HepG2 (cell line): Measurements from ENCODE around the gene TCEAL3. TPM values are rescaled to one million over a fixed set of nuclear protein-coding genes. Genes with fewer than 3 reads are reported as not detected.

Experiments
- ATAC-seq: fragments of 200-7000 bp; cut with Tn5 transposase; 3 replicates; pipeline ENCODE4 v1.9.1; 2020; ENCODE audit warnings: mild to moderate bottlenecking, moderate library complexity
- BruUV-seq: library from RNA; stranded (reverse); fragments of 400-500 nt; replicated peaks from 2 replicates; lab custom pipeline; 2021; lab: Mats Ljungman, UMichigan
- CTCF ChIA-PET: fragments of 300-600 bp; formaldehyde crosslinking; extraction: SDS; loops from one replicate; lab custom pipeline; 2021; ENCODE audit warnings: low total read pairs, inconsistent platforms, low intra/inter-chr PET ratio; lab: Yijun Ruan, JAX
- POLR2A ChIA-PET: fragments of 350-600 bp; sonication (Branson Sonifier 250); formaldehyde crosslinking; loops from one replicate; lab custom pipeline; 2020; ENCODE audit warnings: antibody characterized with exemption, inconsistent platforms; lab: Yijun Ruan, JAX
- DNase-seq: peaks from one replicate; pipeline ENCODE4 v3.0.0-alpha.2; 2015; ENCODE audit warnings: low spot score
- FAIRE-seq: peaks from 3 replicates; lab custom pipeline; 2011; peaks lifted over from hg19 to GRCh38; lab: Jason Lieb, UNC
- H2AFZ ChIP-seq: one replicate; pipeline ENCODE4 v1.6.1; 2011; ENCODE audit warnings: low read length, inconsistent platforms
- H3K27ac ChIP-seq: fragments of 300-600 bp; 3 replicates; pipeline ENCODE4 v1.8.0; 2011; ENCODE audit warnings: mixed run types, mild to moderate bottlenecking, mixed read lengths, low read length, inconsistent platforms; ENCODE audit not compliant: insufficient read depth; ENCODE audit errors: extremely low read length
- H3K27me3 ChIP-seq, 2 experiments: fragments of 200-600 bp in 1 of 2; 2 replicates in 1 of 2; 3 replicates in 1 of 2; pipeline versions ENCODE4 v1.6.0 to v1.8.0; 2011; ENCODE audit warnings: low read length in 2 of 2, mild to moderate bottlenecking in 2 of 2, moderate library complexity in 2 of 2, inconsistent platforms in 1 of 2; ENCODE audit not compliant: insufficient read depth in 2 of 2, control insufficient read depth in 1 of 2
- H3K36me3 ChIP-seq, 2 experiments: fragments of 200-600 bp in 1 of 2; replicated peaks in 1 of 2; 2 replicates in 1 of 2; 3 replicates in 1 of 2; pipeline versions ENCODE4 v1.5.1 to v1.8.0; 2011; ENCODE audit warnings: low read length in 2 of 2, inconsistent platforms in 1 of 2; ENCODE audit not compliant: insufficient read depth in 2 of 2, control insufficient read depth in 1 of 2
- H3K4me1 ChIP-seq: 2 replicates; pipeline ENCODE4 v1.5.1; 2012; ENCODE audit warnings: low read length, inconsistent platforms; ENCODE audit not compliant: insufficient read depth
- H3K4me2 ChIP-seq: 2 replicates; pipeline ENCODE4 v1.6.0; 2011; ENCODE audit warnings: low read depth, low read length, inconsistent platforms
- H3K4me3 ChIP-seq, 3 experiments: fragments of 200-600 bp in 1 of 3; sonication (generic), shearing (Covaris generic) in 1 of 3; replicated peaks in 1 of 3; 2 replicates each; pipeline ENCODE4 v1.5.1; 2011 to 2016; ENCODE audit warnings: low read length in 3 of 3, inconsistent platforms in 2 of 3, low read depth in 2 of 3, mild to moderate bottlenecking in 2 of 3, control low read depth in 1 of 3, mixed read lengths in 1 of 3; ENCODE audit not compliant: insufficient read depth in 1 of 3
- H3K79me2 ChIP-seq: one replicate; pipeline ENCODE4 v1.6.1; 2011; ENCODE audit warnings: low read length, inconsistent platforms; ENCODE audit not compliant: insufficient read depth
- H3K9ac ChIP-seq: 2 replicates; pipeline ENCODE4 v1.6.0; 2011; ENCODE audit warnings: mild to moderate bottlenecking, low read depth, low read length, inconsistent platforms; ENCODE audit not compliant: insufficient read depth
- H3K9me3 ChIP-seq: 2 replicates; pipeline ENCODE4 v1.5.1; 2012; ENCODE audit warnings: mild to moderate bottlenecking, low read length
- H4K20me1 ChIP-seq: 2 replicates; pipeline ENCODE4 v1.6.0; 2011; ENCODE audit warnings: inconsistent platforms, mild to moderate bottlenecking, low read length, moderate library complexity; ENCODE audit not compliant: insufficient read depth
- CREB3 ChIP-seq: sonication (generic); formaldehyde crosslinking; IDR thresholded peaks from 2 replicates; pipeline ENCODE4 v1.5.0; 2020; ENCODE audit warnings: missing genetic modification reagents
- FOXM1 ChIP-seq: sonication (generic); formaldehyde crosslinking; IDR thresholded peaks from 2 replicates; pipeline ENCODE4 v1.5.0; 2020; ENCODE audit warnings: missing genetic modification reagents
- HIVEP1 ChIP-seq: sonication (generic); formaldehyde crosslinking; IDR thresholded peaks from 2 replicates; pipeline ENCODE4 v1.4.0; 2020; ENCODE audit warnings: mild to moderate bottlenecking, missing genetic modification reagents
- HMG20A ChIP-seq: IDR thresholded peaks from 2 replicates; pipeline ENCODE4 v1.6.1; 2016; ENCODE audit warnings: borderline replicate concordance
- HNRNPLL ChIP-seq: fragments of 200-400 bp; formaldehyde crosslinking; IDR thresholded peaks from 2 replicates; pipeline ENCODE4 v1.6.1; 2017; ENCODE audit warnings: mild to moderate bottlenecking, low read depth, low read length; ENCODE audit not compliant: poor library complexity, severe bottlenecking
- TOPORS ChIP-seq: sonication (generic); formaldehyde crosslinking; IDR thresholded peaks from 2 replicates; pipeline ENCODE4 v1.8.0; 2023; ENCODE audit warnings: mild to moderate bottlenecking, missing genetic modification reagents
- ZMYM3 ChIP-seq: sonication (generic); formaldehyde crosslinking; IDR thresholded peaks from 2 replicates; pipeline ENCODE4 v1.5.1; 2020; ENCODE audit warnings: mild to moderate bottlenecking, missing genetic modification reagents
- ZNF382 ChIP-seq: sonication (generic); formaldehyde crosslinking; IDR thresholded peaks from 2 replicates; pipeline ENCODE4 v1.5.0; 2020; ENCODE audit warnings: missing genetic modification reagents, mild to moderate bottlenecking, borderline replicate concordance
- ZNF513 ChIP-seq: sonication (generic); formaldehyde crosslinking; conservative IDR thresholded peaks from 2 replicates; pipeline ENCODE4 v1.5.0; 2020; ENCODE audit warnings: missing genetic modification reagents
- ZNF713 ChIP-seq: sonication (generic); formaldehyde crosslinking; IDR thresholded peaks from 2 replicates; pipeline ENCODE4 v1.4.0; 2020; ENCODE audit warnings: mild to moderate bottlenecking, missing genetic modification reagents
- ZNF773 ChIP-seq: sonication (generic); formaldehyde crosslinking; IDR thresholded peaks from 2 replicates; pipeline ENCODE4 v1.4.0; 2020; ENCODE audit warnings: missing genetic modification reagents, borderline replicate concordance
- ZNF784 ChIP-seq: sonication (generic); formaldehyde crosslinking; IDR thresholded peaks from 2 replicates; pipeline ENCODE4 v1.5.1; 2020; ENCODE audit warnings: missing genetic modification reagents, mild to moderate bottlenecking, borderline replicate concordance
- WGBS: methylation state at CpG from one replicate; pipeline ENCODE4 v1.1.6; 2017; ENCODE audit warnings: low lambda C conversion rate; 5-methylcytosine and 5-hydroxymethylcytosine counted together
- in situ Hi-C: cut with HindIII; loops from 2 replicates; pipeline ENCODE4 v1.10.0; 2017; ENCODE audit warnings: low pct_unique_long_range_greater_than_20kb; ENCODE audit not compliant: extremely low pct_ligation_motif_present
- intact Hi-C: fragments of 100-400 bp; cut with micrococcal nuclease; formaldehyde crosslinking; loops from one replicate; pipeline ENCODE4 v1.10.0; 2022; ENCODE audit not compliant: unreplicated experiment
- polyA plus RNA-seq, 8 experiments: library from polyadenylated mRNA; depleted of rRNA in 3 of 8; stranded (reverse) in 7 of 8; unstranded in 1 of 8; fragments of >200 nt; fragmentation: Illumina TruSeq in 4 of 8; extraction: Trizol in 4 of 8; gene quantifications; 2 replicates each; pipeline versions ENCODE4 v1.2.1 to v1.2.3, GENCODE V29; 2011 to 2016; ENCODE audit warnings: low read depth in 4 of 8, missing spikeins in 1 of 8, mixed read lengths in 1 of 8; ENCODE audit not compliant: insufficient read depth in 1 of 8
- total RNA-seq, 5 experiments: library from RNA; depleted of rRNA; stranded (reverse); fragments of >200 nt; fragmentation: Illumina TruSeq; extraction: Trizol; gene quantifications; 2 replicates each; pipeline ENCODE4 v1.2.3, GENCODE V29; 2016; ENCODE audit warnings: low read depth in 1 of 5
- TF ChIP-seq, protein P1 (sequence below): sonication (generic); formaldehyde crosslinking; IDR thresholded peaks from 2 replicates; pipeline ENCODE4 v1.8.0; 2022; ENCODE audit warnings: missing genetic modification reagents, mild to moderate bottlenecking, inconsistent platforms, borderline replicate concordance

Gene TCEAL3
- total and polyA plus RNA-seq, 2 of the 13 experiments (the other 11 are each of a cell fraction or from before 2014, with no cell fraction given): 0.09 to 0.12 TPM

DNA sequence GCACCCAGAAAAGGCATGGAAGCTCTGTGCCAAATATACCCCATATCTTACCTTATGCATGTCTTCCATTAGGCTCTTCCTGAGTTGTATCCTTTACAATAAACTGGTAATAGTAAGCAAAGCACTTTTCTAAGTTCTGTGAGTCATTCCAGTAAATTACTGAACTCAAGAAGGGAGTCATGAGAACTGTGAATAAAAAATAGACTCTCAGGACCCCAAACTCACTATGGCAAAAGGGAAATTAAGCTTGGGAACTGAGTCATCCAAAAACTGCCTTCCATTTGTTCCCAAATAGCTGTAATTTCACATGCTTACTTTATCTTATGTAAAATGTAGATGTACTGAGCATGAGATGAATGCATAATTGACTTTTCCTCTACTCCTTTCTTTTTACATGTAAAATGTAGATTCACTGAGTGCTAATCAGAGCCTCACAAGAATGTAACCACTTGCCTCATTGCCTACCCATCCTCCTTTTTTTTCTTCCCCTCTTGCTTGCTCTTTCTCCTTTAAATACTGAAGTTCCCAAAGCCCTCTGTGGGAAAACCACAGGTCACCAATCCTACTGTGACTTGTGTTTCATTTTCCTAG is 8.1 kb downstream of the TCEAL3 start (continued):
- TF ChIP-seq, protein P1, sequence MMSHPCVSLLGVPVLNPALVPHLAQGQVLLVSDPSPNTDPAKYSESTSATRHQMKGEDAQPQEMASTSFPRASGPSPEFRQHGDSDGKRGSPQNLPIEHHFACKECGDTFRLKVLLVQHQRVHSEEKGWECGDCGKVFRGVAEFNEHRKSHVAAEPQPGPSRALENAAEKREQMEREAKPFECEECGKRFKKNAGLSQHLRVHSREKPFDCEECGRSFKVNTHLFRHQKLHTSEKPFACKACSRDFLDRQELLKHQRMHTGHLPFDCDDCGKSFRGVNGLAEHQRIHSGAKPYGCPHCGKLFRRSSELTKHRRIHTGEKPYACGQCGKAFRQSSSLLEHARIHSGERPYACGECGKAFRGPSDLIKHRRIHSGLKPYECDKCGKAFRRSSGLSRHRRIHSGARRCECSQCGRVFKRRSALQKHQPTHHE: no peak
- TF ChIP-seq HIVEP1: no peak

DNA sequence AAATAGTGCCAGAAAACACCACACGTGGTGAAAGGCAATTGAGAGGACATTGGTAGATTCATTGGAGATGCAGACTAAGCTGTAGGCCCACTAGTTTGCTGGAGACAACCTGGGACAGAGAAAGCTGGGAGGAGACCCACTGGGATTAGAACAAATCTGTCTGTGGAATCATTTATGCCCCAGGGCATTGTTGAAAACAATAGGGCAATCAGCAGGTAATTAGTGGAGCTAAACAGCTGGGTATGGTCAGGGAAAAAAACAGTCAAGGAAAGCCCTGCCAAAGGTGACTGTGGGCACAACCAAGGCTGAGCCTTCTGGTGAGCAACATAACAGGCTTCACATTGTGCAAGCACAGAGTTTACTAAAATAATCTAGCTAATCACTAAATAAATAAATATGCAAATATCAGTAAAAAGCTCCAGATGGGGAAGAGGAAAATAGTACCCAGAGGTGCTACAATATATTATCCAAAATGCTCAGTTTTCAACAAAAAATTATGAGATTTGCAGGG is 9.0 kb downstream of the TCEAL3 start:
- no peak for TF ChIP-seq HMG20A (CRISPR knock-in tag)
- no peak for TF ChIP-seq ZNF773
- H3K4me3 ChIP-seq: no peak overlapping the region
- no peaks in the 10 kb centered on the region for H3K9me3 ChIP-seq
- H3K4me1 ChIP-seq: no peaks in the 10 kb centered on the region
- WGBS: 100% methylated on average over 1 of the region's 1 CpG
- FAIRE-seq (no peak), ATAC-seq (no peak), DNase-seq (no peak)
- no peak overlapping the region for H2AFZ ChIP-seq
- ChIA-PET POLR2A (no interaction called here), CTCF (no interaction called here)
- no peaks in the 10 kb centered on the region for H3K27me3 ChIP-seq
- H3K4me2 ChIP-seq: no peak overlapping the region
- H4K20me1 ChIP-seq: no peaks in the 10 kb centered on the region
- intact Hi-C loops (no loop called here), in situ Hi-C loops (no loop called here)
- H3K36me3 ChIP-seq: no peaks in the 10 kb centered on the region
- H3K79me2 ChIP-seq: no peaks in the 10 kb centered on the region
- BruUV-seq: no TSS peak
- H3K9ac ChIP-seq: no peak overlapping the region
- H3K27ac ChIP-seq: no peak overlapping the region

- Histone ChIP-seq H3K9me3 (no peaks in the 10 kb centered on the region), H3K27ac (no peak overlapping the region), H3K27me3 (no peaks in the 10 kb centered on the region), H3K4me2 (no peak overlapping the region), H3K4me3 (no peak overlapping the region), H3K36me3 (no peaks in the 10 kb centered on the region), H3K4me1 (no peaks in the 10 kb centered on the region), H3K79me2 (peaks cover 2% of the 10 kb centered on the region), H3K9ac (no peak overlapping the region), H2AFZ (no peak overlapping the region), H4K20me1 (no peaks in the 10 kb centered on the region)
- CTCF ChIA-PET: no interaction called here
- intact Hi-C loops: no loop called here
- FAIRE-seq (no peak), ATAC-seq (no peak), DNase-seq (no peak)
- no CpG with 5 or more reads among the region's 4 CpGs for WGBS
- POLR2A ChIA-PET: no interaction called here
- no TSS peak for BruUV-seq
- in situ Hi-C loops: no loop called here
- TF ChIP-seq ZNF713 (CRISPR knock-in tag) (no peak), ZNF513 (CRISPR knock-in tag) (no peak), ZMYM3 (CRISPR knock-in tag) (no peak), HNRNPLL (no peak), ZNF382 (CRISPR knock-in tag) (no peak), FOXM1 (CRISPR knock-in tag) (no peak), ZNF784 (no peak), TOPORS (CRISPR knock-in tag) (no peak), CREB3 (CRISPR knock-in tag) (no peak)
Measured at GRCh38 chrX:103624111-103624510, 16.3 kb downstream of the TCEAL3 start.
